ENCODE data around the gene ANKRD36C.
A peak's percentile ranks its signal among the peaks of the same experiment; 100 is the strongest.
"Not testable (repeated sequence)": the region's sequence is repeated elsewhere in the genome, so short reads cannot be mapped to it uniquely, and the experiment has no call there.

The ANKRD36C gene

GRCh38 chr2:95915131-95915530 lies 76.5 kb downstream of the ANKRD36C start:
- not testable (repeated sequence) for H3K27me3 ChIP-seq (ENCODE audit: insufficient read depth, poor library complexity, severe bottlenecking); H3K4me3 ChIP-seq (replicated peaks; ENCODE audit: insufficient read depth, low read length); DNase-seq (ENCODE audit: low read depth in 1 of 2, low spot score in 1 of 2); H3K27ac ChIP-seq (replicated peaks)

- H3K4me3 ChIP-seq (replicated peaks; ENCODE audit: insufficient read depth, low read length); H3K27me3 ChIP-seq (ENCODE audit: insufficient read depth, poor library complexity, severe bottlenecking); H3K27ac ChIP-seq (replicated peaks); DNase-seq (ENCODE audit: low read depth in 1 of 2, low spot score in 1 of 2): not testable (repeated sequence)
- peak; percentile 3; the same call in 1 of the 2 replicates for TF ChIP-seq SPI1 (IDR thresholded peaks at IDR 0.05; ENCODE audit: borderline replicate concordance, low read depth)
Observed at GRCh38 chr2:95911431-95911830, 80.2 kb downstream of the ANKRD36C start.

GRCh38 chr2:95894443-95894842 lies 97.2 kb downstream of the ANKRD36C start:
- H3K4me3 ChIP-seq (replicated peaks; ENCODE audit: insufficient read depth, low read length); DNase-seq (ENCODE audit: low read depth in 1 of 2, low spot score in 1 of 2); H3K27ac ChIP-seq (replicated peaks); H3K27me3 ChIP-seq (ENCODE audit: insufficient read depth, poor library complexity, severe bottlenecking): not testable (repeated sequence)

- H3K27me3 ChIP-seq (ENCODE audit: insufficient read depth, poor library complexity, severe bottlenecking); DNase-seq (ENCODE audit: low read depth in 1 of 2, low spot score in 1 of 2); H3K4me3 ChIP-seq (replicated peaks; ENCODE audit: insufficient read depth, low read length): not testable (repeated sequence)
Observed at GRCh38 chr2:95867929-95868328, 123.7 kb downstream of the ANKRD36C start.

GRCh38 chr2:95867047-95867677 lies 124.5 kb downstream of the ANKRD36C start:
- not testable (repeated sequence) for DNase-seq (ENCODE audit: low read depth in 1 of 2, low spot score in 1 of 2); H3K27me3 ChIP-seq (ENCODE audit: insufficient read depth, poor library complexity, severe bottlenecking); H3K27ac ChIP-seq (replicated peaks); H3K4me3 ChIP-seq (replicated peaks; ENCODE audit: insufficient read depth, low read length)

More at GRCh38 chr2:95867929-95868328, 123.7 kb downstream of the ANKRD36C start:
- not testable (repeated sequence) for H3K27ac ChIP-seq (replicated peaks)

GRCh38 chr2:95862121-95862520 lies 129.5 kb downstream of the ANKRD36C start:
- H3K27ac ChIP-seq (replicated peaks); DNase-seq (ENCODE audit: low read depth in 1 of 2, low spot score in 1 of 2); H3K4me3 ChIP-seq (replicated peaks; ENCODE audit: insufficient read depth, low read length): not testable (repeated sequence)

GRCh38 chr2:95836151-95836550 lies 155.5 kb downstream of the ANKRD36C start:
- no peak for TF ChIP-seq CTCF (IDR thresholded peaks at IDR 0.05; ENCODE audit: insufficient read depth, low read length)
- TF ChIP-seq GABPA (IDR thresholded peaks at IDR 0.05; ENCODE audit: low read depth): no peak
- TF ChIP-seq SPI1 (IDR thresholded peaks at IDR 0.05; ENCODE audit: borderline replicate concordance, low read depth): no peak
- no peak for TF ChIP-seq POLR2AphosphoS5 (IDR thresholded peaks at IDR 0.05; ENCODE audit: low read depth)
- TF ChIP-seq REST (IDR thresholded peaks at IDR 0.05; ENCODE audit: insufficient replicate concordance, low read depth): no peak
- no peaks in the 10 kb centered on the region for H3K27me3 ChIP-seq (ENCODE audit: insufficient read depth, poor library complexity, severe bottlenecking)
- no peak overlapping the region for H3K4me3 ChIP-seq (replicated peaks; ENCODE audit: insufficient read depth, low read length)
- no peak overlapping the region for H3K27ac ChIP-seq (replicated peaks)
- no peak for DNase-seq (ENCODE audit: low read depth in 1 of 2, low spot score in 1 of 2)

More at GRCh38 chr2:95862121-95862520, 129.5 kb downstream of the ANKRD36C start:
- H3K27me3 ChIP-seq (ENCODE audit: insufficient read depth, poor library complexity, severe bottlenecking): not testable (repeated sequence)

- not testable (repeated sequence) for H3K27me3 ChIP-seq (ENCODE audit: insufficient read depth, poor library complexity, severe bottlenecking); DNase-seq (ENCODE audit: low read depth in 1 of 2, low spot score in 1 of 2); H3K27ac ChIP-seq (replicated peaks); H3K4me3 ChIP-seq (replicated peaks; ENCODE audit: insufficient read depth, low read length)
Observed at GRCh38 chr2:95834077-95835013, 157.3 kb downstream of the ANKRD36C start.

GRCh38 chr2:95824218-95824617 lies 167.4 kb downstream of the ANKRD36C start:
- H3K27ac ChIP-seq (replicated peaks); H3K27me3 ChIP-seq (ENCODE audit: insufficient read depth, poor library complexity, severe bottlenecking); DNase-seq (ENCODE audit: low read depth in 1 of 2, low spot score in 1 of 2); H3K4me3 ChIP-seq (replicated peaks; ENCODE audit: insufficient read depth, low read length): not testable (repeated sequence)

GRCh38 chr2:95817521-95817920 lies 174.1 kb downstream of the ANKRD36C start:
- H3K27me3 ChIP-seq (ENCODE audit: insufficient read depth, poor library complexity, severe bottlenecking); DNase-seq (ENCODE audit: low read depth in 1 of 2, low spot score in 1 of 2); H3K27ac ChIP-seq (replicated peaks); H3K4me3 ChIP-seq (replicated peaks; ENCODE audit: insufficient read depth, low read length): not testable (repeated sequence)

- not testable (repeated sequence) for DNase-seq (ENCODE audit: low read depth in 1 of 2, low spot score in 1 of 2); H3K4me3 ChIP-seq (replicated peaks; ENCODE audit: insufficient read depth, low read length); H3K27me3 ChIP-seq (ENCODE audit: insufficient read depth, poor library complexity, severe bottlenecking); H3K27ac ChIP-seq (replicated peaks)
Observed at GRCh38 chr2:95813311-95813710, 178.3 kb downstream of the ANKRD36C start.
